Renal cortex interstitium (tissue), 11 donors: Measurements from ENCODE around the gene CENPP. TPM values are rescaled to one million over a fixed set of nuclear protein-coding genes. Genes with fewer than 3 reads are reported as not detected.

ENCODE experiments used
- DNase-seq, 11 donors: peaks; one replicate each; pipeline ENCODE4 v3.0.0-alpha.2; 2013; ENCODE audit warnings: low read depth in 9 of 11, low spot score in 4 of 11; ENCODE audit errors: extremely low read depth in 1 of 11
- polyA plus RNA-seq, 3 donors: library from polyadenylated mRNA; unstranded; fragments of 120-200 nt; gene quantifications; one replicate each; pipeline ENCODE4 v1.2.1, GENCODE V29; 2013; ENCODE audit not compliant: insufficient read length in 3 of 3

The CENPP gene
- polyA plus RNA-seq, 3 donors, result 5.5 to 8.3 (median 7.6) TPM

DNA sequence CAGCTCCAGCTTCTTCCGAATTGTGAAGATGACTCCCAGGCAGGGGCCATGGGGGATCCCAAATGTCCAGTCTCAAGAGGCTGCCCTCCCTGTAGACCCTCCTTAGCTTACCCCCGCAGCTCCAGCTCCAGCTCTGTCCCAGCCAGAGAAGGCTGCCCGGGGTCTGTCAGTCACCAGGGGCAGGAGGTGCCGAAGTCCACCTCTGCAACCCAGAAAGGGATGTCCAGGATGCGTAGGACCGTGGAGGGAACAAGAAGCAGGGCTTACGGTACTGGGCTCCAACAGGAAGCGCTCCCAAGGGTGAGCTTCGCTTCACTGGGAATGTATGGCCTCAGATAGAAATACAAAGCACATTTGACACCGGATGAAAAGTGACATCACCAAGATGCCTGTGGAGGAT, 338.2 kb downstream of the CENPP start:
- DNase-seq, result no peak

DNA sequence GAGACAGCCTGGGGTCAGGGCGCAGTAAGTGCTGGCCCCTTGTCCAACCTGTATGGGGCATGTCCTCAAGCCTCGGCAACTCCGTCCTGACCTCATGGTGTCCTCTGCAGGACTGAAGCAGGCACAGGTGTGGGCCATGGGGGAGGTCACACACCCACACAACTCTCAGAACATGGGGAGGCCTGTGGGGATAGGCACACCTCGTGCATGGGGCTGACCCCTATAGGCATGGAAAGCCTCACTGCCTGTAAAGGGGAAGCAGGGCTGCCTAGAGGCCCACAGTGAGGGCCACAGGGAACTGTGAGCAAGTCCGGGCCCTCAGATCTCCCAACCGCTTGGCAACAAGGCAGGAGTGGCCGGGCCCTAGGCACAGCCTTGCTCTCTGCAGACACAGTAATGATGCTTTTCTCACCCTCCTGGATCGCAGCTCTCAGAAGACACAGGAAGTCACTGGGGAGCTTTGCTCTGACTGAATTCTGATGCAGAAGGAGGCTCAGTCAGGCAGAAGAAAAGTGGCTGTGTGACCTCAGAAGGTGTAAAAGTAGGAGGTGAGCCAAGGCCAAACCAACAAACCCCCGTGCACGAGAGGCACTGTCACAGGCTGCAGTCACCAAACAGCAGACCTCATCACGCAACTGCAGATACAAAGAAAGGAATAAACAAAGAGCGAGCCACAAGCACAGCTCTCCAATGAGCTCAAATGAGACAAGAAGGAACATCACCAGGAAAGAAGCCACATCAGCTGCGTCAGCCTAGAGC, 338.8 kb downstream of the CENPP start:
- DNase-seq, result no peak

DNA sequence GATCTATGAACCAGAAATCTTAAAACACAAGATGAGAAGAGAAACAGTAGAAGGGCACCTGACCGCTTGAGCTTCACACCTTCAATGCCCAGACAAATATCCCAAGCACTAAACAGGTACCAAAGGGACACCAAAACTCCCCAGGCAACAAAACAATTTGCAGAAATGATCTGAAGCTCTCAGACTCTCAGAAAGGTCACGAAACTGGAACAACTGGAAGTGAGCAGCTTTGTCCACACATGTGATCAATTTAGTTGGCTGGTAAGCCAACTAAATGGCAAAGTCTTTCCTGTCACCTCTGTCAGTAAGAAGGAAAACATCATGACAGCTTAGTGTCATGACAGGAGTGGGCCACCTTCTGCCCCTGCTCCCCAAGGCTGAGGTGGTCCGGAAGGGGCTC, 340.1 kb downstream of the CENPP start:
- no peak for DNase-seq

DNA sequence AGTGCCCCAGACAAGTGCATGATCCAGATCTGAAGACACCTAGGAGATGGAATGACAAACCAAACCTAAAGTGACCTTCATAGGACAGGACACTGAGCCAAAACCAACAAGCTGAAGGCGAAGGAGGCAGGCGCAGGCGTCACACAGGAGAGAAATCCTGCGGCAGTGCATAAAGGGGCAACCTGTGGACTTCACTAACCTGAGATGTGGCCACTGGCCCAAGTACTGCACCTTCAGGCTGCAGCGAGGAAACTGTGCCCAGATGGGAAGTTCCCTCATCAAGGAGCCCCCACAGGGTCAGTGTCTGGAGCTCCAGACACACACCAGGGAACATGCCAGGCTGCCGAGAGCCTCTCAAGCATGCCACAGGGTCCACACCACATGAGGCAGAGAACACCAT, 340.5 kb downstream of the CENPP start:
- DNase-seq, result no peak

DNA sequence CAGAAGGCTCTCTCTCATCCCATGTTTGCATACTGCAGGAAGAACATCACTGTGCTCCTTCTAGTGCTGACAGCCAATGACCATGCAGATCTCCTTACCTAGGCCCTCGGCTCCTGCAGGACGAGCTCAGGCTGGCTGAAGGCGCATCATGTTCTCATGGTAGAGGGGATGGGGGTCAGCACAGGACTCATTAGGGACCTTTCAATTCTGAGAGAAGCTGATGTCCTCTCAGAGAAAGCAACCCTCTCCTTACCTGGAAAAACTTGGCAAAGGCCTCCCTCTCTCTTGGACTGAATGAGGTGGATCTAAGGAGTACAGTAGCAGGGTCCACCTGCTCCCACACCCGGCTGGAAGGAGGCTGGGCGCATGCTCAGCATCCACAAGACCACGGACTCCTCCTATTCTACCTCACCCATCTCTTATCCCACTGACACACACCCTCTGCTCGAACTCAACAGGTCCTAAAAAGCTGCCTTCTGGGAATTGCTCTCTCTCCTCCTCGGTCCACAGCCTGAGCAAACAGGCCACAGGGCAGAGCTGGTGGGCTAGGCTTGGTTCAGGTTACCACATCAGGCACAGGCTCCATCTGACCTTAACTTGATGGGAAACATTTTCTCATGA, 341.3 kb downstream of the CENPP start:
- no peak for DNase-seq

DNA sequence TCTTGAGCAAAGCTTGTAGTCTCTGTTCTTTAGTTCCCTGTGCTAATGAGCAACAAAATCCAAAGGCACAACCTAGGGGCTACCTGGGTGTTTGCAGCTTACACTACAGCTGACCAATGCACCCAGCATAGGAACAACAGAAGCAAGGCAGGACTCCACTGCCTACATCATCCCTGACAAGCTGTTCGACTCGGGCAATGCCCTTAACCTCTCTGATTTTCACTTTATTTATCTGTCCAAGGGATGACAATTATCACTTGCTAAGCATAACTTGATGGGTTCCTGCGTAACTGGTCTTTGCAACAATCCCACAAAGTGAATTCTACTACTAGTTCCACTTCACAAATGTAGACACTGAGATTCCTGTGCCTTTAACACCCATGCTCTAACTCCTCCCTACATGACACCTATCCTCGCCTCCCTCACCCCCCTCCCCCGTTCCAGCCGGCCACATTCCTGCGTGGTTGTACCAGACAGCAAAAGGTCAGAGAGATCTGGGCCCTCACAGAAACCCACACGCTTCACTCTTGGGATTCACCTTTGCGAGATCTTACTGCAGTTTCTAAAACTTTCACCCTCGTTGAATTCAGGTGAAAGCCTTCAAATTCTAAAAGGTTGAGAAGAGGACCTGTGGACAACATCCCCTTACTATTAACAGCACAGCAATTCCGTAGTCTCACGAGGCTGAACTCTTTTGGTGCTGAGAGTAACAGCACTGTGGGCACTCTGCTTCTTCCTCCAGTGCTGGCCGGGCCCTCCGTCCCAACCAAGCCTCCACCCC, 343.2 kb downstream of the CENPP start:
- DNase-seq, result peak in 4 of 11 donors; percentile 7 to 39 (median 20)

DNA sequence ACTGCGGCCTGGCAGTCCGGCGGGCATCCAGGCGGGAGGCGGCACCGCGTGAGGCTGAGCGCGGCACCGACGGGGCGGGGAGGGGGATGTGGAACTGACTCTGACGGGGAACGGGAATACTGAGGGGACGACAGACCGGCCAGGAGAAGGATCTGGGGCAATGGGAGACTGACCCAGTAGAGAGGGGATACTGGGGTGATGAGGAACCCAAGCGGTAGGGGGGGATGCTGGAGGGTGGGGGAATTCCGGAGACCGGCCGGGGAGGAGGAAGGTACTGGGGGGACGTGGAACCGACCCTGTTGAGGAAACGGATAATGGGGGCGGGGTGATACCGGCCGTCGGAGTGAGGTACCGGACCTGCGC, 343.8 kb downstream of the CENPP start:
- DNase-seq, result peak in 1 of 11 donors; percentile 1

Other genes starting within 250 kb of the CENPP start
- gene SPTLC1, start 210.5 kb upstream of the CENPP start, polyA plus RNA-seq, result 10 to 100 TPM; 85.3 to 98.0 (median 92.2) TPM
- gene IARS1, start 32.3 kb upstream of the CENPP start, polyA plus RNA-seq, result 100 to 1,000 TPM in 2 of 3 donors, 10 to 100 TPM in 1; 98.6 to 116 (median 115) TPM
- 10 to 100 TPM; 41.8 to 61.8 (median 48.8) TPM for gene NOL8, start 603 bp upstream of the CENPP start, polyA plus RNA-seq
- 10 to 100 TPM; 42.9 to 75.8 (median 49.0) TPM for gene OGN, start 78.6 kb downstream of the CENPP start, polyA plus RNA-seq
- gene OMD, start 98.5 kb downstream of the CENPP start, polyA plus RNA-seq, result 1 to 10 TPM in 2 of 3 donors, under 1 TPM in 1; 0.86 to 2.8 (median 1.8) TPM
- 10 to 100 TPM; 13.9 to 18.0 (median 14.1) TPM for gene ASPN, start 156.6 kb downstream of the CENPP start, polyA plus RNA-seq
- gene ECM2, start 210.0 kb downstream of the CENPP start, polyA plus RNA-seq, result 10 to 100 TPM; 13.0 to 18.3 (median 14.1) TPM